HL-60 (cell line): Measurements from ENCODE around the gene CD34.
"Not testable (repeated sequence)": the region's sequence is repeated elsewhere in the genome, so short reads cannot be mapped to it uniquely, and the experiment has no call there.

Experiments used
- DNase-seq, 2 experiments: peaks; one replicate each; pipeline ENCODE4 v3.0.0-alpha.2; 2010 to 2020; ENCODE audit warnings: low read depth in 1 of 2, low spot score in 1 of 2
- H3K27ac ChIP-seq: fragments of 250-450 bp; sonication (Bioruptor Pico); replicated peaks from 2 replicates; pipeline ENCODE4 v1.5.1; 2020; ENCODE audit warnings: mild to moderate bottlenecking, moderate library complexity
- H3K27me3 ChIP-seq: fragments of 250-450 bp; sonication (Bioruptor Pico); 2 replicates; pipeline ENCODE4 v1.5.1; 2021; ENCODE audit warnings: mild to moderate bottlenecking, moderate library complexity; ENCODE audit not compliant: insufficient read depth, poor library complexity, severe bottlenecking
- H3K4me3 ChIP-seq: replicated peaks from 2 replicates; pipeline ENCODE4 v1.5.1; 2011; ENCODE audit warnings: mild to moderate bottlenecking, control low read depth, low read length; ENCODE audit not compliant: insufficient read depth
- GABPA ChIP-seq: IDR thresholded peaks from 2 replicates; pipeline ENCODE4 v1.6.1; 2012; ENCODE audit warnings: low read depth
- POLR2AphosphoS5 ChIP-seq: IDR thresholded peaks from 2 replicates; pipeline ENCODE4 v1.6.1; 2012; ENCODE audit warnings: low read depth
- SPI1 ChIP-seq: IDR thresholded peaks from 2 replicates; pipeline ENCODE4 v1.6.1; 2012; ENCODE audit warnings: low read depth, mild to moderate bottlenecking, borderline replicate concordance
- TF ChIP-seq, protein P1 (sequence below): IDR thresholded peaks from one replicate; pipeline ENCODE4 v1.5.1; 2011; ENCODE audit warnings: low read length, control low read depth, inconsistent platforms; ENCODE audit not compliant: insufficient read depth
- TF ChIP-seq, protein P2 (sequence below): IDR thresholded peaks from 2 replicates; pipeline ENCODE4 v1.6.1; 2012; ENCODE audit warnings: low read depth; ENCODE audit not compliant: insufficient replicate concordance

Gene CD34

DNA sequence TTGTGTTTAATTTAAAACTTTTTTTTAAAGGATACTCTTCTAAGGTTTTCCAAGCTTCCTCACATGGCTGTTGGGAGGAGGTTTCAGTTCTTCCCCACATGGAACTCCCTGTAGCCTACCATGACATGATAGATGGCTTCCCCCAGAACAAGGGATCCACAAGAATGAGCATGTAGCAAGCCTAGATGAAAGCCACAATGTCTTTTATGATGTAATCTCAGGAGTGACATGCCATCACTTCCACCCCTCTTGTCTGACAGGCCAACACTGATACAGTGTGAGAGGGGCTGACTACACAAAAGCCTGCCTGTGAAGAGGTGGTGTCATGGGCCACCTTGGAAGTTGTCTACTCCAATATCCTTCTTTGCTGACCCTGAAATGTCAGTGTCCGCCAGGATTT is 32.0 kb downstream of the CD34 start:
- no peaks in the 10 kb centered on the region for H3K27me3 ChIP-seq
- H3K4me3 ChIP-seq = no peak overlapping the region
- H3K27ac ChIP-seq = no peak overlapping the region
- no peak for DNase-seq
- TF ChIP-seq, protein P1, sequence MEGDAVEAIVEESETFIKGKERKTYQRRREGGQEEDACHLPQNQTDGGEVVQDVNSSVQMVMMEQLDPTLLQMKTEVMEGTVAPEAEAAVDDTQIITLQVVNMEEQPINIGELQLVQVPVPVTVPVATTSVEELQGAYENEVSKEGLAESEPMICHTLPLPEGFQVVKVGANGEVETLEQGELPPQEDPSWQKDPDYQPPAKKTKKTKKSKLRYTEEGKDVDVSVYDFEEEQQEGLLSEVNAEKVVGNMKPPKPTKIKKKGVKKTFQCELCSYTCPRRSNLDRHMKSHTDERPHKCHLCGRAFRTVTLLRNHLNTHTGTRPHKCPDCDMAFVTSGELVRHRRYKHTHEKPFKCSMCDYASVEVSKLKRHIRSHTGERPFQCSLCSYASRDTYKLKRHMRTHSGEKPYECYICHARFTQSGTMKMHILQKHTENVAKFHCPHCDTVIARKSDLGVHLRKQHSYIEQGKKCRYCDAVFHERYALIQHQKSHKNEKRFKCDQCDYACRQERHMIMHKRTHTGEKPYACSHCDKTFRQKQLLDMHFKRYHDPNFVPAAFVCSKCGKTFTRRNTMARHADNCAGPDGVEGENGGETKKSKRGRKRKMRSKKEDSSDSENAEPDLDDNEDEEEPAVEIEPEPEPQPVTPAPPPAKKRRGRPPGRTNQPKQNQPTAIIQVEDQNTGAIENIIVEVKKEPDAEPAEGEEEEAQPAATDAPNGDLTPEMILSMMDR = no peak
- TF ChIP-seq GABPA (no peak), POLR2AphosphoS5 (no peak), SPI1 (no peak)
- TF ChIP-seq, protein P2, sequence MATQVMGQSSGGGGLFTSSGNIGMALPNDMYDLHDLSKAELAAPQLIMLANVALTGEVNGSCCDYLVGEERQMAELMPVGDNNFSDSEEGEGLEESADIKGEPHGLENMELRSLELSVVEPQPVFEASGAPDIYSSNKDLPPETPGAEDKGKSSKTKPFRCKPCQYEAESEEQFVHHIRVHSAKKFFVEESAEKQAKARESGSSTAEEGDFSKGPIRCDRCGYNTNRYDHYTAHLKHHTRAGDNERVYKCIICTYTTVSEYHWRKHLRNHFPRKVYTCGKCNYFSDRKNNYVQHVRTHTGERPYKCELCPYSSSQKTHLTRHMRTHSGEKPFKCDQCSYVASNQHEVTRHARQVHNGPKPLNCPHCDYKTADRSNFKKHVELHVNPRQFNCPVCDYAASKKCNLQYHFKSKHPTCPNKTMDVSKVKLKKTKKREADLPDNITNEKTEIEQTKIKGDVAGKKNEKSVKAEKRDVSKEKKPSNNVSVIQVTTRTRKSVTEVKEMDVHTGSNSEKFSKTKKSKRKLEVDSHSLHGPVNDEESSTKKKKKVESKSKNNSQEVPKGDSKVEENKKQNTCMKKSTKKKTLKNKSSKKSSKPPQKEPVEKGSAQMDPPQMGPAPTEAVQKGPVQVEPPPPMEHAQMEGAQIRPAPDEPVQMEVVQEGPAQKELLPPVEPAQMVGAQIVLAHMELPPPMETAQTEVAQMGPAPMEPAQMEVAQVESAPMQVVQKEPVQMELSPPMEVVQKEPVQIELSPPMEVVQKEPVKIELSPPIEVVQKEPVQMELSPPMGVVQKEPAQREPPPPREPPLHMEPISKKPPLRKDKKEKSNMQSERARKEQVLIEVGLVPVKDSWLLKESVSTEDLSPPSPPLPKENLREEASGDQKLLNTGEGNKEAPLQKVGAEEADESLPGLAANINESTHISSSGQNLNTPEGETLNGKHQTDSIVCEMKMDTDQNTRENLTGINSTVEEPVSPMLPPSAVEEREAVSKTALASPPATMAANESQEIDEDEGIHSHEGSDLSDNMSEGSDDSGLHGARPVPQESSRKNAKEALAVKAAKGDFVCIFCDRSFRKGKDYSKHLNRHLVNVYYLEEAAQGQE = no peak

DNA sequence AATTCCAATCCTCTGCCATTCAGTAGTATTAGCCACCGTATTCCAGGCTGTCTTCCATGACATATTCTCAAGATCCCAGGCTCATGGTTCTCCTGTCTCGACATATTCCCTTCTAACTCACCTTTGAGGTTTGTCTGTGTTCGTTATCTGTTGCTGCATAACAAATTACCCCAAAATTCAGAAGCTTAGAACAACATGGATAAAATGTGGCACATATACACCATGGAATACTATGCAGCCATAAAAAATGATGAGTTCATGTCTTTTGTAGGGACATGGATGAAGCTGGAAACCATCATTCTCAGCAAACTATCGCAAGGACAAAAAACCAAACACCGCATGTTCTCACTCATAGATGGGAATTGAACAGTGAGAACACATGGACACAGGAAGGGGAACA is 33.0 kb downstream of the CD34 start:
- not testable (repeated sequence) for H3K4me3 ChIP-seq, H3K27me3 ChIP-seq, H3K27ac ChIP-seq, DNase-seq

DNA sequence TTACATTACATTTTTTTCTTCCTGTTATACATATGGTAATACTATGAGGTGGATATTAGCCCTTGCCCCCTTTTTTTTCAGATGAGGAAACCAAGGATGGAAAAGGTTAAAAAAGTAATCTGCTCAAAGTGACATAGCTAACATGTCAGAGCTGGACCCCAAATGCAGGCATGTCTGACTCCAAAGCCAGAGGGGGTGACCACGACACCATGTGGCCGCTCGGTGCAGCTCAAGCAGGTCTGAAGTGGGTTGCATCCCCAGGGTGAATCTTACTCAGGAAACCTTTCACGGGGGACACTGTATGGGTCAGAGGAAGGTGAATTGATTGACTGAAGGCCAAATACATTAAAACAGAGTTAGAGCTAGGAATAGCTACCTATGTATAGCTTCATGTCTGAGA is 34.8 kb downstream of the CD34 start:
- no peak for DNase-seq
- Histone ChIP-seq H3K27me3 (no peaks in the 10 kb centered on the region), H3K27ac (peak overlapping the region; percentile 41), H3K4me3 (no peak overlapping the region)
- TF ChIP-seq, protein P2 = no peak
- TF ChIP-seq, protein P1 = peak; percentile 36

DNA sequence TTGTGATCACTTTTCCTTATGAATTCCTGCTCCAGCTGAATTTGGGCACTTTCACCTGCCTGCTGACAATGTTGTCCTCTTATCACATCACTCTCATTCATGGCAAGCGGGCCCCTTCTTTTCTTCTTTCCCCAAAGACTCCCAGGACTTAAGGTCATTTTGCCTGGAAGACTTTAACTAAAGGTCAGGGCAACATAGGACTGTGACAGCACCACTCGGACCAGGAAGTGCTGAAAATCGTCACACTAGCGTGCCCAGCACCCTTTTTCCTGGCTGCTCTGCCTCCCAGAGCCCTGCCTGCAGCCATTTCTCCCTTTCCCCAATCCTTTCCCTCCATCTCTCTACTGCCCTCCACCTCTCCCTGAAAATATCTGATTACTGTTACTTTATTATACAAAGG is 35.4 kb downstream of the CD34 start:
- Histone ChIP-seq H3K27me3 (no peaks in the 10 kb centered on the region), H3K4me3 (no peak overlapping the region), H3K27ac (peak overlapping the region; percentile 41)
- DNase-seq = no peak
- TF ChIP-seq, protein P2 = no peak
- TF ChIP-seq, protein P1 = no peak
- TF ChIP-seq GABPA (no peak), SPI1 (no peak), POLR2AphosphoS5 (no peak)
